Ovary (tissue), 9 donors: Measurements from ENCODE around the gene SRSF3. TPM values are rescaled to one million over a fixed set of nuclear protein-coding genes. Genes with fewer than 3 reads are reported as not detected.

Experiments used
- DNase-seq, 5 donors: peaks; one replicate each; pipeline ENCODE4 v3.0.0-alpha.2; 2019 to 2020
- H3K27ac ChIP-seq, 2 donors: fragments of 200-600 bp; one replicate each; pipeline versions ENCODE4 v1.5.1 to v1.8.0; 2019 to 2022
- H3K27me3 ChIP-seq: fragments of 200-600 bp; one replicate; pipeline ENCODE4 v1.8.0; 2022
- H3K36me3 ChIP-seq: fragments of 200-600 bp; sonication (generic); one replicate; pipeline ENCODE4 v1.5.1; 2019
- H3K4me1 ChIP-seq: one replicate; pipeline ENCODE4 v1.8.1; 2013; ENCODE audit warnings: mild to moderate bottlenecking, moderate library complexity; ENCODE audit not compliant: insufficient read depth
- H3K4me3 ChIP-seq: fragments of 200-600 bp; sonication (generic); one replicate; pipeline ENCODE4 v1.5.1; 2017
- H3K9me3 ChIP-seq, 2 donors: fragments of 200-600 bp in 1 of 2; sonication (generic) in 1 of 2; one replicate each; pipeline versions ENCODE4 v1.5.1 to v1.8.1; 2013 to 2019; ENCODE audit warnings: mild to moderate bottlenecking in 1 of 2, moderate library complexity in 1 of 2
- EP300 ChIP-seq: sonication (generic); formaldehyde crosslinking; IDR thresholded peaks from one replicate; pipeline ENCODE4 v1.6.1; 2017; ENCODE audit warnings: antibody characterized with exemption
- POLR2A ChIP-seq: fragments of 450-650 bp; IDR thresholded peaks from one replicate; pipeline ENCODE4 v1.6.1; 2017; ENCODE audit warnings: antibody characterized with exemption, mild to moderate bottlenecking, moderate library complexity
- WGBS, 3 donors: extraction: QIAGEN DNeasy Blood & Tissue Kit in 1 of 3; methylation state at CpG; one replicate each; pipeline versions ENCODE4 v1.1.5 to v1.1.7; 2013 to 2017; 5-methylcytosine and 5-hydroxymethylcytosine counted together
- intact Hi-C, 4 donors: fragments of 100-400 bp; cut with DNase I; formaldehyde crosslinking; loops; one replicate each; pipeline versions ENCODE4 v1.11.0 to v1.15.1; 2022 to 2023
- polyA plus RNA-seq, 2 donors: library from polyadenylated mRNA; stranded (reverse); fragments of 200-250 nt in 1 of 2; fragments of 350-450 nt in 1 of 2; fragmentation: Illumina TruSeq in 1 of 2; extraction: RNeasy Lipid Tissue Mini Kit (QIAGEN cat#74804) in 1 of 2; gene quantifications; one replicate each; pipeline ENCODE4 v1.2.3, GENCODE V29; 2013 to 2014
- total RNA-seq, 7 donors: library from RNA; depleted of rRNA in 2 of 7; stranded (reverse); fragments of >200 nt in 2 of 7; fragmentation: NEBNext Ultra II Directional in 3 of 7; extraction: Animal tissue kit (Norgen Biotek cat#: 25700) in 3 of 7; gene quantifications; one replicate each; pipeline versions ENCODE4 v1.1.0 to v1.2.4, GENCODE V29; 2016 to 2023
- TF ChIP-seq, protein P1 (sequence below), 3 donors: fragments of 450-650 bp in 2 of 3; fragments of 200-600 bp in 1 of 3; IDR thresholded peaks; one replicate each; pipeline versions ENCODE4 v1.5.1 to v1.8.0; 2016 to 2022; ENCODE audit warnings: antibody characterized with exemption in 3 of 3, mild to moderate bottlenecking in 1 of 3
- donor health status: DM: no; HTN: no; CAD: no; lungs with moderate emphysema.
- donor health status: DM: no; HTN: no; CAD: no.
- donor health status: Bipolar disorder and iron deficiency.
- donor health status: DM: yes; HTN: yes; CAD: no.
- donor health status: DM: no; HTN: no; CAD: no.
- donor health status: DM: yes; HTN: yes; CAD: no.

SRSF3 gene
- total and polyA plus RNA-seq, 9 donors: 146 to 345 (median 279) TPM

DNA sequence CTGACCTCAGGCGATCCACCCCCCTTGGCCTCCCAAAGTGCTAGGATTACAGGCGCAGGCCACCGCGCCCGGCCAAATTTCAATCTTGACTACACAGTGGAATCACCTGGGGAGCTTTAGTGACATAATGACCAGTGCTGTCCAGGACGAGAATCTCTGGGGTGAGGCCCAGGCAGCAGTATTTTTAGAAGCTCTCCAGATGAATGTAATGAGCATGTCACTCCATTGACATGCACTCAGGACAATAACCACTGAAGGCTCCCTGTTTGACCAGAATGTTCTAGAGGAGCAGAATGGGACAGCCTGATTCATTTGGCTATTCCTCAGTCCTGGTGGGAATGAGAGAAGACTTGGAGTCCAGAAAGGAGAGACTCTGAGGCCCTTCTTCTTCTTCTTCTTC is 39.2 kb downstream of the SRSF3 start:
- peaks cover 25% of the 10 kb centered on the region for H3K4me1 ChIP-seq
- 96 to 97% (median 97%) methylated on average over 6 of the region's 6 CpGs for WGBS, 3 donors

DNA sequence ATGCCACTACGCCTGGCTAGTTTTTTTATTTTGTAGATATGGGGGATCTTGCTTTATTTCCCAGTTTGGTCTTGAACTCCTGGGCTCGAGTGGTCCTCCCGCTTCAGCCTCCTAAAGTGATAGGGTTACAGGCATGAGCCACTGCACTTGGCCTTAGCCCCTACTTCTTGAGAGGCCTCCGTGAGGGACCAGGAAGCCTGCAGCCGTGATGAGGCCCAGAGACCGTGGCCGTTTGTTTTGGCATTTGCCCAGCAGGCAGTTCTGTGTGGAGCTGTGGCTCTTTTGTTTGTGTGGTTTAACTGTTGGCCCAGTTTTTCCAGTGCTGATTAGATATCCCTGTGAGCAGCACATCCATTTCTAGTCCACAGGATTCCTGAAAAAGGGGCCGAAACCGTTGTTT is 39.8 kb downstream of the SRSF3 start:
- no peaks in the 10 kb centered on the region for H3K27me3 ChIP-seq
- WGBS, 3 donors: 21 to 30% (median 25%) methylated on average over 9 of the region's 9 CpGs
- H3K4me3 ChIP-seq: no peak overlapping the region
- DNase-seq: peak; percentile 72 to 83 (median 77)
- H3K27ac ChIP-seq: peak overlapping the region in 1 of 2 donors; percentile 67
- TF ChIP-seq POLR2A (no peak), EP300 (no peak)
- TF ChIP-seq, protein P1, sequence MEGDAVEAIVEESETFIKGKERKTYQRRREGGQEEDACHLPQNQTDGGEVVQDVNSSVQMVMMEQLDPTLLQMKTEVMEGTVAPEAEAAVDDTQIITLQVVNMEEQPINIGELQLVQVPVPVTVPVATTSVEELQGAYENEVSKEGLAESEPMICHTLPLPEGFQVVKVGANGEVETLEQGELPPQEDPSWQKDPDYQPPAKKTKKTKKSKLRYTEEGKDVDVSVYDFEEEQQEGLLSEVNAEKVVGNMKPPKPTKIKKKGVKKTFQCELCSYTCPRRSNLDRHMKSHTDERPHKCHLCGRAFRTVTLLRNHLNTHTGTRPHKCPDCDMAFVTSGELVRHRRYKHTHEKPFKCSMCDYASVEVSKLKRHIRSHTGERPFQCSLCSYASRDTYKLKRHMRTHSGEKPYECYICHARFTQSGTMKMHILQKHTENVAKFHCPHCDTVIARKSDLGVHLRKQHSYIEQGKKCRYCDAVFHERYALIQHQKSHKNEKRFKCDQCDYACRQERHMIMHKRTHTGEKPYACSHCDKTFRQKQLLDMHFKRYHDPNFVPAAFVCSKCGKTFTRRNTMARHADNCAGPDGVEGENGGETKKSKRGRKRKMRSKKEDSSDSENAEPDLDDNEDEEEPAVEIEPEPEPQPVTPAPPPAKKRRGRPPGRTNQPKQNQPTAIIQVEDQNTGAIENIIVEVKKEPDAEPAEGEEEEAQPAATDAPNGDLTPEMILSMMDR (IDR thresholded peaks at IDR 0.05): no peak
- H3K4me1 ChIP-seq: peaks cover 25% of the 10 kb centered on the region
- H3K36me3 ChIP-seq: no peaks in the 10 kb centered on the region
- intact Hi-C loops: no loop called here
- H3K9me3 ChIP-seq: no peaks in the 10 kb centered on the region

More for the DNA sequence above, 39.2 kb downstream of the SRSF3 start:
- H3K27ac ChIP-seq: peak overlapping the region in 1 of 2 donors; percentile 67
- intact Hi-C loops: no loop called here
- H3K9me3 ChIP-seq: no peaks in the 10 kb centered on the region
- TF ChIP-seq POLR2A (no peak), EP300 (no peak)
- TF ChIP-seq, protein P1 (IDR thresholded peaks at IDR 0.05): no peak
- H3K4me3 ChIP-seq: no peak overlapping the region
- H3K27me3 ChIP-seq: no peaks in the 10 kb centered on the region
- H3K36me3 ChIP-seq: no peaks in the 10 kb centered on the region
- no peak for DNase-seq

DNA sequence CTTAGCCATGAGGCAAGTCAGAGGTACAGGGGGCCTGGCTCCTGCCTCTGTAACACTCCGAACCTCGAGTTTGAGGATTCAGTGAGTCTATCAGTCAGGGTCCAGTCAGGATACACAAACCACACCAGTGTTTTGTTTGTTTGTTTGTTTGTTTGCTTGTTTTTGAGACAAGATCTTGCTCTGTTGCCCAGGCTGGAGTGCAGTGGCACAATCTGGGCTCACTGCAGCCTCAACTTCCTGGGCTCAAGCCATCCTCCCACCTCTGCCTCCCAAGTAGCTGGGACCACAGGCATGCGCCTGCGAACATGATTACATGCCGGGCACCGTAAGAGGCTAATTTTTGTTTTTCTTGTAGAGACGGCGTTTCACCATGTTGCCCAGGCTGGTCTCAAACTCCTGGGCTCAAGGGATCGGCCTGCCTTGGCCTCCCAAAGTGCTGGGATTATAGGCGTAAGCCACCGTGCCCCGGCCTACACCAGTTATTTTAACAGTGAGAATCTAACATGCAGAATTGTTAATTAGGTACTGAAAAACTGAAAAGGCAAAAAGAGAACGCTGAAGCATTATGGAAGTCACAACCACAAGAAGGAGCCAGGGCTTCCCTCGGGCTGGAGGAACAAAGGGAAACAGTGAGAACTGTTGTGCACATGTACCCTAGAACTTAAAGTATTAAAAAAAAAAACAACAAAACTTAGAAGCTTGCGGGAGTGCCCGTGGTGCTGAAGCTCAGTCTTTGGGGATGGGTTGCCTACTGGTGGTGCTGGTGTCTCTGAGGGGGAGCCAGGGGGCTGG is 40.4 kb downstream of the SRSF3 start:
- H3K27me3 ChIP-seq: no peaks in the 10 kb centered on the region
- H3K9me3 ChIP-seq: no peaks in the 10 kb centered on the region
- intact Hi-C loops: loop anchor here in 1 of 4 donors (5.0 kb wide), 1 partner anchor 38 kb away; no protein-coding TSS in a partner anchor
- 67 to 74% (median 71%) methylated on average over 16 of the region's 16 CpGs for WGBS, 3 donors
- no peak for DNase-seq
- TF ChIP-seq POLR2A (no peak), EP300 (no peak)
- TF ChIP-seq, protein P1 (IDR thresholded peaks at IDR 0.05): no peak
- H3K4me3 ChIP-seq: no peak overlapping the region
- H3K4me1 ChIP-seq: peaks cover 24% of the 10 kb centered on the region
- H3K36me3 ChIP-seq: no peaks in the 10 kb centered on the region
- peak overlapping the region in 1 of 2 donors; percentile 67 for H3K27ac ChIP-seq

DNA sequence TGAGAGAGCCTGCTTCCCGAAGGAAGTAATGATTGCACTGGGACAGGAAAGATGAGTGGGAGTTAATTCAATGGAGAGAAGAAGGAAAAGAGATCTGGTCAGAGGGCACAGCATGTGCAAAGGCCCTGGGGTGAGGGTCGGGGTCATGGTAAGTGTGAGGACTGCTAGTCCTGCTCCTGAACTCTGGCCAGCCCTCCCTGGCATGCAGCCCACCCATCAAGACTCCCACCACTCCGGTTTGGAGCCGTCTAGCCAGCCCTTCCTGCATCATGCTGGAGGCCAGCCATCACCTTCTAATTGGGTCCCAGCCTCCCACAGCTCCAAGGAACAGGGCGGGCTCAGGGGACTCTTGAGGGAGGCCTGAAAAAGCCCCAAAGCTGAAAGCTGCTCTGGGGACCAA is 42.1 kb downstream of the SRSF3 start:
- 11 to 24% (median 22%) methylated on average over 5 of the region's 5 CpGs for WGBS, 3 donors
- intact Hi-C loops: loop anchor here in 1 of 4 donors (5.0 kb wide), 1 partner anchor 36 kb away; no protein-coding TSS in a partner anchor
- no peak for TF ChIP-seq POLR2A
- TF ChIP-seq, protein P1 (IDR thresholded peaks at IDR 0.05): no peak
- no peak for TF ChIP-seq EP300

More for the DNA sequence above, 42.1 kb downstream of the SRSF3 start:
- H3K27ac ChIP-seq: peak overlapping the region in 1 of 2 donors; percentile 32
- no peaks in the 10 kb centered on the region for H3K36me3 ChIP-seq
- H3K4me1 ChIP-seq: peaks cover 22% of the 10 kb centered on the region
- no peaks in the 10 kb centered on the region for H3K9me3 ChIP-seq
- peak in 4 of 5 donors; percentile 54 to 81 (median 68) for DNase-seq
- no peaks in the 10 kb centered on the region for H3K27me3 ChIP-seq
- no peak overlapping the region for H3K4me3 ChIP-seq
